Measurements from ENCODE around the gene IRAK1.
A peak's percentile ranks its signal among the peaks of the same experiment; 100 is the strongest.

The IRAK1 gene

GRCh38 chrX:153972368-153973126 lies 47.2 kb downstream of the IRAK1 start, which contains the start of gene TMEM187 (continued):
- TF ChIP-seq TSHZ1 (tag by site-specific recombination; IDR thresholded peaks at IDR 0.05; ENCODE audit: borderline replicate concordance) (no peak), ZNF76 (tag by site-specific recombination; IDR thresholded peaks at IDR 0.05; ENCODE audit: borderline replicate concordance, low read depth) (no peak), AEBP2 (tag by site-specific recombination; IDR thresholded peaks at IDR 0.05; ENCODE audit: borderline replicate concordance) (no peak), ZNF157 (tag by site-specific recombination; IDR thresholded peaks at IDR 0.05) (no peak), ZNF488 (tag by site-specific recombination; IDR thresholded peaks at IDR 0.05) (no peak), ZNF677 (tag by site-specific recombination; IDR thresholded peaks at IDR 0.05) (0 out of 2 replicates have a peak, but pooled peaks have one; percentile 33), ZNF639 (tag by site-specific recombination; IDR thresholded peaks at IDR 0.05) (no peak), GFI1B (tag by site-specific recombination; IDR thresholded peaks at IDR 0.05) (no peak), ZNF610 (tag by site-specific recombination; IDR thresholded peaks at IDR 0.05; ENCODE audit: borderline replicate concordance) (no peak), EGR2 (tag by site-specific recombination; IDR thresholded peaks at IDR 0.05; ENCODE audit: low read depth) (0 out of 2 replicates have a peak, but pooled peaks have one; percentile 7)

- CTCF ChIA-PET: interaction anchor here (0.5 to 7.0 kb wide), 6 partner anchors 21 to 48 kb away, joined by 3 to 65 read pairs (median 8); no protein-coding TSS in a partner anchor
- Histone ChIP-seq H3K4me1 (ENCODE audit: control insufficient read depth, insufficient read depth, low read length) (peaks cover 10% of the 10 kb centered on the region), H3K36me3 (ENCODE audit: control insufficient read depth in 2 of 2, insufficient read depth in 1 of 2, low read length in 2 of 2) (peaks cover 0 to 18% of the 10 kb centered on the region in 2 experiments; a peak in 1 of 3 replicates), H3K9me3 (ENCODE audit: control insufficient read depth, insufficient read depth, low read depth, low read length) (no peaks in the 10 kb centered on the region), H3K4me3 (ENCODE audit: low read depth, low read length) (peak within 1 kb of the TSS; percentile 95), H3K27ac (ENCODE audit: extremely low read depth, low read depth, low read length) (peak within 1 kb of the TSS; percentile 99)
- POLR2A ChIA-PET: interaction anchor here (0.6 to 4.6 kb wide), 23 partner anchors 9 to 519 kb away, joined by 3 to 67 read pairs (median 5); partner anchors contain the start of genes MECP2 and NAA10
- TF ChIP-seq EGR2 (tag by site-specific recombination; IDR thresholded peaks at IDR 0.05; ENCODE audit: low read depth) (peak; percentile 89), ZNF398 (tag by site-specific recombination; IDR thresholded peaks at IDR 0.05) (peak; percentile 81), ZFP69B (tag by site-specific recombination; IDR thresholded peaks at IDR 0.05) (peak; percentile 87; the same call in 1 of the 2 replicates), ZNF146 (tag by site-specific recombination; IDR thresholded peaks at IDR 0.05) (0 out of 2 replicates have a peak, but pooled peaks have one; percentile 2), ZNF335 (tag by site-specific recombination; conservative IDR thresholded peaks at IDR 0.05) (peak; percentile 76; the same call in 1 of the 2 replicates), PBX3 (CRISPR knock-in tag; IDR thresholded peaks at IDR 0.05) (0 out of 2 replicates have a peak, but pooled peaks have one; percentile 2), MYNN (tag by site-specific recombination; IDR thresholded peaks at IDR 0.05; ENCODE audit: borderline replicate concordance) (peak; percentile 70; the same call in 1 of the 2 replicates), ZBTB8A (tag by site-specific recombination; IDR thresholded peaks at IDR 0.05) (peak; percentile 98), ZNF354C (tag by site-specific recombination; IDR thresholded peaks at IDR 0.05; ENCODE audit: borderline replicate concordance, low read depth) (no peak), ZIC2 (tag by site-specific recombination; IDR thresholded peaks at IDR 0.05) (peak; percentile 88), ZBTB1 (tag by site-specific recombination; IDR thresholded peaks at IDR 0.05) (peak; percentile 32; the same call in 1 of the 2 replicates), YY2 (tag by site-specific recombination; IDR thresholded peaks at IDR 0.05) (peak; percentile 99)
Observed at GRCh38 chrX:153971450-153972367, 48.0 kb downstream of the IRAK1 start, which contains the start of gene HCFC1. Gene HCFC1, minus strand, starts transcription at chrX:153971818. Its CDS starts 978 bp downstream, at chrX:153970840.
